Endodermal cell (in vitro differentiated cells): ENCODE results near the gene MUC13. TPM values are rescaled to one million over a fixed set of nuclear protein-coding genes. Genes with fewer than 3 reads are reported as not detected.

Experiments
- DNase-seq: peaks from one replicate; pipeline ENCODE4 v3.0.0-alpha.2; 2017
- H3K27ac ChIP-seq: 2 replicates; pipeline ENCODE4 v1.5.1; 2013; ENCODE audit warnings: mild to moderate bottlenecking, low read depth, low read length, moderate library complexity
- H3K27me3 ChIP-seq: 2 replicates; pipeline ENCODE4 v1.6.1; 2013; ENCODE audit warnings: mild to moderate bottlenecking, low read length, moderate library complexity; ENCODE audit not compliant: insufficient read depth, control insufficient read depth, poor library complexity, severe bottlenecking
- H3K36me3 ChIP-seq: 2 replicates; pipeline ENCODE4 v1.7.0; 2013; ENCODE audit warnings: mild to moderate bottlenecking, low read length, moderate library complexity; ENCODE audit not compliant: control insufficient read depth, insufficient read depth
- H3K4me1 ChIP-seq: one replicate; pipeline ENCODE4 v1.7.0; 2013; ENCODE audit warnings: low read length; ENCODE audit not compliant: control insufficient read depth, insufficient read depth
- H3K4me3 ChIP-seq: 2 replicates; pipeline ENCODE4 v1.5.1; 2013; ENCODE audit warnings: mild to moderate bottlenecking, low read length, moderate library complexity
- H3K9ac ChIP-seq: 2 replicates; pipeline ENCODE4 v1.6.1; 2013; ENCODE audit warnings: mild to moderate bottlenecking, low read length, moderate library complexity; ENCODE audit not compliant: poor library complexity, severe bottlenecking; ENCODE audit errors: extremely low read depth
- H3K9me3 ChIP-seq: 2 replicates; pipeline ENCODE4 v1.6.1; 2013; ENCODE audit warnings: mild to moderate bottlenecking, low read length, moderate library complexity; ENCODE audit not compliant: control insufficient read depth
- H3K27ac Mint-ChIP-seq: 2 replicates; pipeline ENCODE4 v1.8.0; 2020; ENCODE audit warnings: mixed read lengths
- H3K27me3 Mint-ChIP-seq: 2 replicates; pipeline ENCODE4 v1.8.0; 2021; ENCODE audit warnings: mild to moderate bottlenecking, mixed read lengths; ENCODE audit not compliant: insufficient read depth
- H3K36me3 Mint-ChIP-seq: 2 replicates; pipeline ENCODE4 v1.8.0; 2020; ENCODE audit warnings: low read depth, mixed read lengths
- H3K4me1 Mint-ChIP-seq: 2 replicates; pipeline ENCODE4 v1.8.0; 2020; ENCODE audit warnings: mixed read lengths
- H3K4me3 Mint-ChIP-seq: 2 replicates; pipeline ENCODE4 v1.8.0; 2020; ENCODE audit warnings: mild to moderate bottlenecking, moderate library complexity, mixed read lengths
- H3K9me3 Mint-ChIP-seq: 2 replicates; pipeline ENCODE4 v1.8.0; 2020; ENCODE audit warnings: mild to moderate bottlenecking, mixed read lengths
- CTCF ChIP-seq: fragments of 200-600 bp; sonication (generic); conservative IDR thresholded peaks from 2 replicates; pipeline ENCODE4 v1.5.0; 2021; ENCODE audit warnings: antibody characterized with exemption, mild to moderate bottlenecking
- WGBS, 2 experiments: methylation state at CpG; one replicate each; pipeline versions ENCODE4 v1.1.5 to v1.1.7; 2013; ENCODE audit warnings: missing lambda C conversion rate in 2 of 2, mixed read lengths in 1 of 2; ENCODE audit not compliant: insufficient coverage in 1 of 2, insufficient read length in 1 of 2; 5-methylcytosine and 5-hydroxymethylcytosine counted together
- total RNA-seq, 2 donors: library from RNA; stranded (reverse); fragmentation: NEBNext Ultra II Directional in 1 of 2; extraction: Animal tissue kit (Norgen Biotek cat#: 25700) in 1 of 2; gene quantifications; 2 replicates in 1 of 2; 3 replicates in 1 of 2; pipeline ENCODE4 v1.2.1, GENCODE V29; 2021

MUC13 gene
- total RNA-seq, 2 donors from 2014 or later: 0.15 TPM; not detected in 1

- H3K4me3 Mint-ChIP-seq: no peak overlapping the region
- peaks cover 6% of the 10 kb centered on the region for H3K9me3 ChIP-seq
- H3K36me3 Mint-ChIP-seq: peaks cover 43% of the 10 kb centered on the region
- TF ChIP-seq CTCF: no peak
- no peak overlapping the region for H3K9ac ChIP-seq
- H3K27me3 Mint-ChIP-seq: no peaks in the 10 kb centered on the region
- H3K27ac Mint-ChIP-seq: no peak overlapping the region
- H3K9me3 Mint-ChIP-seq: peaks cover 14% of the 10 kb centered on the region
- no peak overlapping the region for H3K27ac ChIP-seq
- no peak for DNase-seq
- H3K4me1 ChIP-seq: no peaks in the 10 kb centered on the region
- H3K4me1 Mint-ChIP-seq: no peaks in the 10 kb centered on the region
- H3K4me3 ChIP-seq: no peak overlapping the region
- no peaks in the 10 kb centered on the region for H3K27me3 ChIP-seq
- peaks cover 41% of the 10 kb centered on the region for H3K36me3 ChIP-seq
- WGBS, 2 experiments: 85 to 100% methylated on average over 2 to 7 of the region's 7 CpGs
These were observed 44.1 kb upstream of the MUC13 start for GRCh38 chr3:124978627-124979026.

DNA sequence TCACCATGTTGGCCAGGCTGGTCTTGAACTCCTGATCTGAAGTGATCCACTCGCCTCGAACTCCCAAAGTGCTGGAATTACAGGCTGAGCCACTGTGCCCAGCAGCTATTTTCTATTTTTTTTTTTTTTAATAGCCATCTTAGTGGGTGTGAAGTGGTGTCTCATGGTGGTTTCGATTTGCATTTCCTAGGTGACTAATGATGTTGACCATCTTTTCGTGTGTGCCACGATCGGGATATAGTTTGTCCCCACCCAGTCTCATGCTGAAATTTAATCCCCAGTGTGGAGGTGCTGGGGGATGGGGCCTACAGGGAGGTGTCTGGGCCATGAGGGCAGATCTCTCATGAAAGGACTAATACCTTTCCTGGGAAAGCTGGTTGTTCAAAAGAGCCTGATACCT is 41.8 kb upstream of the MUC13 start:
- H3K27ac ChIP-seq: no peak overlapping the region
- Mint-ChIP-seq H3K27me3 (no peaks in the 10 kb centered on the region), H3K9me3 (peaks cover 14% of the 10 kb centered on the region), H3K4me1 (no peaks in the 10 kb centered on the region), H3K4me3 (no peak overlapping the region), H3K27ac (no peak overlapping the region), H3K36me3 (peaks cover 44% of the 10 kb centered on the region)
- H3K36me3 ChIP-seq: peaks cover 45% of the 10 kb centered on the region
- H3K4me1 ChIP-seq: no peaks in the 10 kb centered on the region
- H3K9me3 ChIP-seq: peaks cover 6% of the 10 kb centered on the region
- DNase-seq: no peak
- 92 to 93% methylated on average over 4 to 6 of the region's 6 CpGs for WGBS, 2 experiments
- TF ChIP-seq CTCF: no peak
- no peak overlapping the region for H3K4me3 ChIP-seq
- no peaks in the 10 kb centered on the region for H3K27me3 ChIP-seq
- no peak overlapping the region for H3K9ac ChIP-seq

DNA sequence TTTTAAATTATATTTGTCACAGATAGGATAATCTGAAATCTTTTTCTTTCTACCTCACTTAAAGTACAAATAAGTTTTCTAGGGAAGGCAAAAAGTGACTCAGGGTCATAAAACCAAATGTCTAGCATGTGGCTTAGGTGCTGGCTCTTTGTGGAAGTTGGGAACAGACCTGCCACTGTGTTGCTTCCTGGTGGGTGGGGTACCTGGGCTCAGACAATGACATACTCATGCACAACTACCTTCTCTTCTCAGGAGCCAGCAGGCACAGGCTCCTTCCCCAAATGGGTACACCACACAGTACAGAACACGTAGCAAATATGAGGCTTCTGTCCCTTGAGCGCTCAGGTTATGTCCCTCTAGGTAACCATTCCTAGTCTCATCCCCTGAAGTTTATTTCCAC is 40.1 kb upstream of the MUC13 start:
- 87 to 94% methylated on average over 2 of the region's 2 CpGs for WGBS, 2 experiments
- no peaks in the 10 kb centered on the region for H3K4me1 Mint-ChIP-seq
- H3K27ac Mint-ChIP-seq: no peak overlapping the region

More for the DNA sequence above, 40.1 kb upstream of the MUC13 start:
- Histone ChIP-seq H3K9ac (no peak overlapping the region), H3K36me3 (peaks cover 59% of the 10 kb centered on the region), H3K4me3 (no peak overlapping the region), H3K9me3 (peaks cover 6% of the 10 kb centered on the region), H3K27ac (no peak overlapping the region), H3K27me3 (no peaks in the 10 kb centered on the region), H3K4me1 (no peaks in the 10 kb centered on the region)
- Mint-ChIP-seq H3K9me3 (peaks cover 14% of the 10 kb centered on the region), H3K36me3 (peaks cover 56% of the 10 kb centered on the region), H3K27me3 (no peaks in the 10 kb centered on the region), H3K4me3 (no peak overlapping the region)
- no peak for DNase-seq
- TF ChIP-seq CTCF: no peak
